ENCODE results near the gene UBE2J1. TPM values are rescaled to one million over a fixed set of nuclear protein-coding genes. Genes with fewer than 3 reads are reported as not detected.

The UBE2J1 gene
- total and polyA plus RNA-seq, 8 donors = 33.5 to 62.2 (median 52.7) TPM

GRCh38 chr6:89291256-89291819 lies 61.2 kb downstream of the UBE2J1 start:
- intact Hi-C loops (cut with DNase I) = no loop called here
- H3K36me3 ChIP-seq = no peaks in the 10 kb centered on the region
- no peaks in the 10 kb centered on the region for H3K9me3 ChIP-seq
- ATAC-seq (no peak), DNase-seq (no peak)
- no peak for TF ChIP-seq CTCF (IDR thresholded peaks at IDR 0.05)
- no peaks in the 10 kb centered on the region for H3K27me3 ChIP-seq
- no peaks in the 10 kb centered on the region for H3K4me1 ChIP-seq
- H3K4me3 ChIP-seq = no peak overlapping the region
- no peak overlapping the region for H3K27ac ChIP-seq

GRCh38 chr6:89290401-89291155 lies 61.9 kb downstream of the UBE2J1 start:
- TF ChIP-seq CTCF (IDR thresholded peaks at IDR 0.05) = no peak
- DNase-seq = no peak

GRCh38 chr6:89289710-89290109 lies 62.8 kb downstream of the UBE2J1 start:
- no peaks in the 10 kb centered on the region for H3K9me3 ChIP-seq
- no peak for TF ChIP-seq CTCF (IDR thresholded peaks at IDR 0.05)
- no peak overlapping the region for H3K4me3 ChIP-seq
- H3K27ac ChIP-seq = no peak overlapping the region
- intact Hi-C loops (cut with DNase I) = no loop called here
- no peak for ATAC-seq
- H3K36me3 ChIP-seq = no peaks in the 10 kb centered on the region
- DNase-seq = no peak
- H3K27me3 ChIP-seq = no peaks in the 10 kb centered on the region
- H3K4me1 ChIP-seq = no peaks in the 10 kb centered on the region

More at GRCh38 chr6:89290401-89291155, 61.9 kb downstream of the UBE2J1 start:
- H3K36me3 ChIP-seq = no peaks in the 10 kb centered on the region
- no peaks in the 10 kb centered on the region for H3K27me3 ChIP-seq
- intact Hi-C loops (cut with DNase I) = no loop called here
- ATAC-seq = no peak
- H3K9me3 ChIP-seq = no peaks in the 10 kb centered on the region
- no peak overlapping the region for H3K4me3 ChIP-seq
- no peak overlapping the region for H3K27ac ChIP-seq
- no peaks in the 10 kb centered on the region for H3K4me1 ChIP-seq

GRCh38 chr6:89287351-89288028 lies 65.0 kb downstream of the UBE2J1 start:
- H3K27ac ChIP-seq = no peak overlapping the region
- DNase-seq (no peak), ATAC-seq (no peak)
- no peaks in the 10 kb centered on the region for H3K4me1 ChIP-seq
- H3K36me3 ChIP-seq = no peaks in the 10 kb centered on the region
- no peak for TF ChIP-seq CTCF (IDR thresholded peaks at IDR 0.05)
- no peak overlapping the region for H3K4me3 ChIP-seq
- H3K9me3 ChIP-seq = no peaks in the 10 kb centered on the region
- intact Hi-C loops (cut with DNase I) = no loop called here
- H3K27me3 ChIP-seq = no peaks in the 10 kb centered on the region

- Histone ChIP-seq H3K27ac (no peak overlapping the region), H3K9me3 (no peaks in the 10 kb centered on the region), H3K4me3 (no peak overlapping the region), H3K27me3 (no peaks in the 10 kb centered on the region), H3K4me1 (no peaks in the 10 kb centered on the region), H3K36me3 (no peaks in the 10 kb centered on the region)
- TF ChIP-seq CTCF (IDR thresholded peaks at IDR 0.05) = no peak
- intact Hi-C loops (cut with DNase I) = no loop called here
- ATAC-seq (no peak), DNase-seq (no peak)
Observed at GRCh38 chr6:89286516-89286915, 66.0 kb downstream of the UBE2J1 start.
